ENCODE data around the gene SMOC2. TPM values are rescaled to one million over a fixed set of nuclear protein-coding genes. Genes with fewer than 3 reads are reported as not detected.

SMOC2 gene
- total RNA-seq, 2 donors from 2014 or later: not detected

- H3K36me3 Mint-ChIP-seq: no peaks in the 10 kb centered on the region
- H3K9me3 Mint-ChIP-seq: no peaks in the 10 kb centered on the region
- ATAC-seq (no peak), DNase-seq (ENCODE audit: low spot score in 2 of 2) (no peak)
- H3K27ac Mint-ChIP-seq: no peak overlapping the region
These were observed 140.3 kb downstream of the SMOC2 start for GRCh38 chr6:168581236-168581635.

- H3K27ac Mint-ChIP-seq: no peak overlapping the region
- no peak for DNase-seq (ENCODE audit: low spot score in 2 of 2)
- no peaks in the 10 kb centered on the region for H3K9me3 Mint-ChIP-seq
- no peak for ATAC-seq
- no peaks in the 10 kb centered on the region for H3K36me3 Mint-ChIP-seq
These were observed 140.7 kb downstream of the SMOC2 start for GRCh38 chr6:168581706-168582105.

- Mint-ChIP-seq H3K36me3 (no peaks in the 10 kb centered on the region), H3K27ac (no peak overlapping the region), H3K9me3 (no peaks in the 10 kb centered on the region)
- ATAC-seq: no peak
- DNase-seq (ENCODE audit: low spot score in 2 of 2): no peak
These were observed 141.6 kb downstream of the SMOC2 start for GRCh38 chr6:168582571-168582981.

GRCh38 chr6:168583126-168583525 lies 142.1 kb downstream of the SMOC2 start:
- Mint-ChIP-seq H3K36me3 (no peaks in the 10 kb centered on the region), H3K9me3 (no peaks in the 10 kb centered on the region), H3K27ac (no peak overlapping the region)
- ATAC-seq (no peak), DNase-seq (ENCODE audit: low spot score in 2 of 2) (no peak)

GRCh38 chr6:168583821-168584220 lies 142.8 kb downstream of the SMOC2 start:
- DNase-seq (ENCODE audit: low spot score in 2 of 2): no peak
- H3K9me3 Mint-ChIP-seq: no peaks in the 10 kb centered on the region
- H3K36me3 Mint-ChIP-seq: no peaks in the 10 kb centered on the region
- ATAC-seq: no peak
- H3K27ac Mint-ChIP-seq: no peak overlapping the region

- H3K36me3 Mint-ChIP-seq: no peaks in the 10 kb centered on the region
- ATAC-seq (no peak), DNase-seq (ENCODE audit: low spot score in 2 of 2) (no peak)
- H3K9me3 Mint-ChIP-seq: no peaks in the 10 kb centered on the region
- no peak overlapping the region for H3K27ac Mint-ChIP-seq
These were observed 143.3 kb downstream of the SMOC2 start for GRCh38 chr6:168584249-168584648.

- DNase-seq (ENCODE audit: low spot score in 2 of 2): no peak
- Mint-ChIP-seq H3K27ac (no peak overlapping the region), H3K36me3 (no peaks in the 10 kb centered on the region), H3K9me3 (no peaks in the 10 kb centered on the region)
- no peak for ATAC-seq
These were observed 143.7 kb downstream of the SMOC2 start for GRCh38 chr6:168584671-168585070.

GRCh38 chr6:168585441-168585840 lies 144.5 kb downstream of the SMOC2 start:
- Mint-ChIP-seq H3K27ac (no peak overlapping the region), H3K36me3 (no peaks in the 10 kb centered on the region), H3K9me3 (no peaks in the 10 kb centered on the region)
- no peak for DNase-seq (ENCODE audit: low spot score in 2 of 2)
- ATAC-seq: no peak

GRCh38 chr6:168589275-168589674 lies 148.3 kb downstream of the SMOC2 start:
- Mint-ChIP-seq H3K27ac (no peak overlapping the region), H3K9me3 (no peaks in the 10 kb centered on the region), H3K36me3 (no peaks in the 10 kb centered on the region)
- no peak for DNase-seq (ENCODE audit: low spot score in 2 of 2)
- ATAC-seq: no peak

- H3K9me3 Mint-ChIP-seq: no peaks in the 10 kb centered on the region
- no peak for DNase-seq (ENCODE audit: low spot score in 2 of 2)
- H3K27ac Mint-ChIP-seq: no peak overlapping the region
- no peak for ATAC-seq
- no peaks in the 10 kb centered on the region for H3K36me3 Mint-ChIP-seq
These were observed 149.4 kb downstream of the SMOC2 start for GRCh38 chr6:168590406-168590805.

- no peak overlapping the region for H3K27ac Mint-ChIP-seq
- no peak for DNase-seq (ENCODE audit: low spot score in 2 of 2)
- no peaks in the 10 kb centered on the region for H3K36me3 Mint-ChIP-seq
- peaks cover 11% of the 10 kb centered on the region in 2 donors for H3K9me3 Mint-ChIP-seq
- ATAC-seq: no peak
These were observed 155.4 kb downstream of the SMOC2 start for GRCh38 chr6:168596344-168596743.

- ATAC-seq (no peak), DNase-seq (ENCODE audit: low spot score in 2 of 2) (no peak)
- peaks cover 11% of the 10 kb centered on the region in 2 donors for H3K9me3 Mint-ChIP-seq
- H3K27ac Mint-ChIP-seq: no peak overlapping the region
- H3K36me3 Mint-ChIP-seq: no peaks in the 10 kb centered on the region
These were observed 156.5 kb downstream of the SMOC2 start for GRCh38 chr6:168597471-168597875.

- peaks cover 11% of the 10 kb centered on the region in 2 donors for H3K9me3 Mint-ChIP-seq
- ATAC-seq: no peak
- no peaks in the 10 kb centered on the region for H3K36me3 Mint-ChIP-seq
- H3K27ac Mint-ChIP-seq: no peak overlapping the region
- no peak for DNase-seq (ENCODE audit: low spot score in 2 of 2)
These were observed 157.5 kb downstream of the SMOC2 start for GRCh38 chr6:168598251-168599117.

GRCh38 chr6:168599118-168599494 lies 158.1 kb downstream of the SMOC2 start:
- no peak for ATAC-seq
- no peak overlapping the region for H3K27ac Mint-ChIP-seq
- H3K9me3 Mint-ChIP-seq: peaks cover 11% of the 10 kb centered on the region in 2 donors
- H3K36me3 Mint-ChIP-seq: no peaks in the 10 kb centered on the region
- DNase-seq (ENCODE audit: low spot score in 2 of 2): no peak

GRCh38 chr6:168599769-168600330 lies 158.9 kb downstream of the SMOC2 start:
- Mint-ChIP-seq H3K36me3 (no peaks in the 10 kb centered on the region), H3K27ac (no peak overlapping the region), H3K9me3 (peaks cover 11% of the 10 kb centered on the region in 2 donors)
- ATAC-seq (no peak), DNase-seq (ENCODE audit: low spot score in 2 of 2) (no peak)

- Mint-ChIP-seq H3K36me3 (no peaks in the 10 kb centered on the region), H3K9me3 (peaks cover 11% of the 10 kb centered on the region in 2 donors), H3K27ac (no peak overlapping the region)
- DNase-seq (ENCODE audit: low spot score in 2 of 2) (no peak), ATAC-seq (no peak)
These were observed 159.4 kb downstream of the SMOC2 start for GRCh38 chr6:168600381-168600780.

GRCh38 chr6:168601111-168601510 lies 160.1 kb downstream of the SMOC2 start:
- ATAC-seq (no peak), DNase-seq (ENCODE audit: low spot score in 2 of 2) (no peak)
- no peak overlapping the region for H3K27ac Mint-ChIP-seq
- H3K9me3 Mint-ChIP-seq: peaks cover 11% of the 10 kb centered on the region in 2 donors
- H3K36me3 Mint-ChIP-seq: no peaks in the 10 kb centered on the region

GRCh38 chr6:168601546-168601945 lies 160.6 kb downstream of the SMOC2 start:
- ATAC-seq: no peak
- Mint-ChIP-seq H3K36me3 (no peaks in the 10 kb centered on the region), H3K9me3 (peaks cover 11% of the 10 kb centered on the region in 2 donors), H3K27ac (no peak overlapping the region)
- DNase-seq (ENCODE audit: low spot score in 2 of 2): no peak

Data from activated naive CD4-positive, alpha-beta T cell treated with anti-CD3 and anti-CD28 coated beads, Interleukin-2, amount 50 U/mL, for 72 hours (primary cell).